ENCODE measurements around the gene ARMC8.

The ARMC8 gene

DNA sequence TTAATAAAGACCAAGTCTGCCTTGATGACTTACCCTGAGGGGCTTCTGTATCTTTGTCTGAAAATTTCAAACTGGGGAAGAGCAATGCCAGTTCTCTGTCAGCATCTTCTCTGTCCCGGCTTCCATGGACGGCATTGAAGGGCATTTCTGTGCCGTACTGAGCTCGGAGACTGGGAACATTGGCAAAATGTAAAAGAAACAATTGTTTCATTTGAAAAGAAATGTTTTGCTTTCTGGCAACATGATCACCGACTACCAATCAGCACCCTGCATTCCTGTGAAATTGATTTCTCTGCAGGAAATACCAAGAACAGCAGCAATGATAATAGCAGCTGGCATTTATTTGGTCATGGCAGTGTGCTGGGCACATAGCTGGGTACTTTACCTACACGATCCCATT, 116.4 kb downstream of the ARMC8 start:
- TF ChIP-seq, protein P1, sequence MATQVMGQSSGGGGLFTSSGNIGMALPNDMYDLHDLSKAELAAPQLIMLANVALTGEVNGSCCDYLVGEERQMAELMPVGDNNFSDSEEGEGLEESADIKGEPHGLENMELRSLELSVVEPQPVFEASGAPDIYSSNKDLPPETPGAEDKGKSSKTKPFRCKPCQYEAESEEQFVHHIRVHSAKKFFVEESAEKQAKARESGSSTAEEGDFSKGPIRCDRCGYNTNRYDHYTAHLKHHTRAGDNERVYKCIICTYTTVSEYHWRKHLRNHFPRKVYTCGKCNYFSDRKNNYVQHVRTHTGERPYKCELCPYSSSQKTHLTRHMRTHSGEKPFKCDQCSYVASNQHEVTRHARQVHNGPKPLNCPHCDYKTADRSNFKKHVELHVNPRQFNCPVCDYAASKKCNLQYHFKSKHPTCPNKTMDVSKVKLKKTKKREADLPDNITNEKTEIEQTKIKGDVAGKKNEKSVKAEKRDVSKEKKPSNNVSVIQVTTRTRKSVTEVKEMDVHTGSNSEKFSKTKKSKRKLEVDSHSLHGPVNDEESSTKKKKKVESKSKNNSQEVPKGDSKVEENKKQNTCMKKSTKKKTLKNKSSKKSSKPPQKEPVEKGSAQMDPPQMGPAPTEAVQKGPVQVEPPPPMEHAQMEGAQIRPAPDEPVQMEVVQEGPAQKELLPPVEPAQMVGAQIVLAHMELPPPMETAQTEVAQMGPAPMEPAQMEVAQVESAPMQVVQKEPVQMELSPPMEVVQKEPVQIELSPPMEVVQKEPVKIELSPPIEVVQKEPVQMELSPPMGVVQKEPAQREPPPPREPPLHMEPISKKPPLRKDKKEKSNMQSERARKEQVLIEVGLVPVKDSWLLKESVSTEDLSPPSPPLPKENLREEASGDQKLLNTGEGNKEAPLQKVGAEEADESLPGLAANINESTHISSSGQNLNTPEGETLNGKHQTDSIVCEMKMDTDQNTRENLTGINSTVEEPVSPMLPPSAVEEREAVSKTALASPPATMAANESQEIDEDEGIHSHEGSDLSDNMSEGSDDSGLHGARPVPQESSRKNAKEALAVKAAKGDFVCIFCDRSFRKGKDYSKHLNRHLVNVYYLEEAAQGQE (IDR thresholded peaks at IDR 0.05; ENCODE audit: insufficient read depth in 1 of 2, low read depth in 2 of 2, low read length in 2 of 2) = no peak
- TF ChIP-seq SIN3A (IDR thresholded peaks at IDR 0.05; ENCODE audit: borderline replicate concordance, insufficient read depth, low read length) (no peak), POLR2AphosphoS5 (IDR thresholded peaks at IDR 0.05; ENCODE audit: low read depth, low read length) (no peak), FOXP2 (optimal IDR thresholded peaks at IDR 0.05; ENCODE audit: borderline replicate concordance, extremely low read depth, extremely low read length, insufficient read depth) (no peak), TAF1 (IDR thresholded peaks at IDR 0.05; ENCODE audit: borderline replicate concordance, insufficient read depth, low read length) (no peak)

- TF ChIP-seq POLR2AphosphoS5 (IDR thresholded peaks at IDR 0.05; ENCODE audit: low read depth, low read length) (no peak), SIN3A (IDR thresholded peaks at IDR 0.05; ENCODE audit: borderline replicate concordance, insufficient read depth, low read length) (no peak), TAF1 (IDR thresholded peaks at IDR 0.05; ENCODE audit: borderline replicate concordance, insufficient read depth, low read length) (no peak), FOXP2 (optimal IDR thresholded peaks at IDR 0.05; ENCODE audit: borderline replicate concordance, extremely low read depth, extremely low read length, insufficient read depth) (no peak)
- TF ChIP-seq, protein P1 (IDR thresholded peaks at IDR 0.05; ENCODE audit: insufficient read depth in 1 of 2, low read depth in 2 of 2, low read length in 2 of 2) = no peak
Measured at GRCh38 chr3:138307899-138308298, 120.8 kb downstream of the ARMC8 start.

DNA sequence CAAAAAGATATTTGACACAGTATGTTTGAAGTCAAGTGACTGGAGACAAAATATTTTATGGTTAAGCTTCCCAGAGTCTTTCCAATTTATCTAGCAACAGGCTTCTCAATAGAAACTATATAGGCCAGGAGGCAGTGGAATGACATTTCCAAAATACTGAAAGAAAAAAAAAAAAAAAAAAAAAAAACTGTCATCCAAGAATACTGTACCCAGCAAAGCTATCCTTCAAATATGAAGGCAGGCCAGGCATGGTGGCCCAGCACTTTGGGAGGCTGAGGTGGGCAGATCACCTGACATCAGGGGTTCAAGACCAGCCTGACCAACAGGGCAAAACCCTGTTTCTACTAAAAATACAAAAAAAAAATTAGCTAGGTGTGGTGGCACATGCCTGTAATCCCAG, 121.7 kb downstream of the ARMC8 start:
- no peak for TF ChIP-seq FOXP2 (optimal IDR thresholded peaks at IDR 0.05; ENCODE audit: borderline replicate concordance, extremely low read depth, extremely low read length, insufficient read depth)
- no peak for TF ChIP-seq SIN3A (IDR thresholded peaks at IDR 0.05; ENCODE audit: borderline replicate concordance, insufficient read depth, low read length)
- TF ChIP-seq TAF1 (IDR thresholded peaks at IDR 0.05; ENCODE audit: borderline replicate concordance, insufficient read depth, low read length) = no peak
- TF ChIP-seq POLR2AphosphoS5 (IDR thresholded peaks at IDR 0.05; ENCODE audit: low read depth, low read length) = no peak
- TF ChIP-seq, protein P1 (IDR thresholded peaks at IDR 0.05; ENCODE audit: insufficient read depth in 1 of 2, low read depth in 2 of 2, low read length in 2 of 2) = no peak

DNA sequence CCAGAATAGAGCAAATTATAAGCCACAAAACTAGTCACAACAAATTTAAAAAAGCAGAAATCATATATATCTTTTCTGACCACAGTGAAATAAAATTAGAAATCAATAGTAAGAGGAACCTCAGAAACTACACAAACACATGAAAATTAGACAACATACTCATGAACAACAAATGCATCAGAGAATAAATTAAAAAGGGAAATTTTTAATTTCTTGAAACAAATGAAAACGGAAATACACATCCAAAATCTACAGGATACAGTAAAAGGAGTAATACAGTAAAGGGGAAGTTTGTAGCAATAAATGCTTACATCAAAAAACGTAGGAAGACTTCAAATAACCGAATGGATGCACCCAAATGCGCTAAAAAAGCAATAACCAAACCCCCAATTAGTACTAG, 123.4 kb downstream of the ARMC8 start:
- TF ChIP-seq SIN3A (IDR thresholded peaks at IDR 0.05; ENCODE audit: borderline replicate concordance, insufficient read depth, low read length) (no peak), POLR2AphosphoS5 (IDR thresholded peaks at IDR 0.05; ENCODE audit: low read depth, low read length) (no peak), FOXP2 (optimal IDR thresholded peaks at IDR 0.05; ENCODE audit: borderline replicate concordance, extremely low read depth, extremely low read length, insufficient read depth) (no peak), TAF1 (IDR thresholded peaks at IDR 0.05; ENCODE audit: borderline replicate concordance, insufficient read depth, low read length) (no peak)
- TF ChIP-seq, protein P1 (IDR thresholded peaks at IDR 0.05; ENCODE audit: insufficient read depth in 1 of 2, low read depth in 2 of 2, low read length in 2 of 2) = no peak

DNA sequence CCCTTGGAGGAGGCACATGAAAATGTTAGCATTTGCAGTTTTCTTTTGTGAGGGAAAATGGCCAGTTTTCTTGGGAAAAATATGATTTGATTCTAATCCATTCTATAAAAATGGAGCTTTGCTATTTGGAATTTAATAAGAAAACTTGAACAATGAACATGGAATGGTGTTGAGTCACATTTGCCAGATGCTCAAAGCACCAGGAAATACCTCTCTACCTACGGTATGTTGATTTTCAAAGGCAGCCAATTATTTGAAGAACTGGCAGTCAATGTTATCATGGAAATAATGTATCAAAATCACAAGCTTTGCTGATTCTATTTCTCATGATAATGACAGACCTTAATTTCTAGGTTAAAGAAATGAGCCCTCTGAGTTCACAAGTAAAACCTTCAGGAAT, 127.7 kb downstream of the ARMC8 start:
- no peak for TF ChIP-seq TAF1 (IDR thresholded peaks at IDR 0.05; ENCODE audit: borderline replicate concordance, insufficient read depth, low read length)
- TF ChIP-seq POLR2AphosphoS5 (IDR thresholded peaks at IDR 0.05; ENCODE audit: low read depth, low read length) = no peak

Measured in PFSK-1 (cell line).